ENCODE data around the gene NT5C3B. TPM values are rescaled to one million over a fixed set of nuclear protein-coding genes. Genes with fewer than 3 reads are reported as not detected.

The NT5C3B gene
- total RNA-seq, result 54.1 and 80.7 TPM in 2 replicates

GRCh38 chr17:41835800-41836549 is at the start of gene NT5C3B:
Gene NT5C3B (minus strand): TSS chr17:41836232. CDS start chr17:41836193, 39 bp downstream.

DNA sequence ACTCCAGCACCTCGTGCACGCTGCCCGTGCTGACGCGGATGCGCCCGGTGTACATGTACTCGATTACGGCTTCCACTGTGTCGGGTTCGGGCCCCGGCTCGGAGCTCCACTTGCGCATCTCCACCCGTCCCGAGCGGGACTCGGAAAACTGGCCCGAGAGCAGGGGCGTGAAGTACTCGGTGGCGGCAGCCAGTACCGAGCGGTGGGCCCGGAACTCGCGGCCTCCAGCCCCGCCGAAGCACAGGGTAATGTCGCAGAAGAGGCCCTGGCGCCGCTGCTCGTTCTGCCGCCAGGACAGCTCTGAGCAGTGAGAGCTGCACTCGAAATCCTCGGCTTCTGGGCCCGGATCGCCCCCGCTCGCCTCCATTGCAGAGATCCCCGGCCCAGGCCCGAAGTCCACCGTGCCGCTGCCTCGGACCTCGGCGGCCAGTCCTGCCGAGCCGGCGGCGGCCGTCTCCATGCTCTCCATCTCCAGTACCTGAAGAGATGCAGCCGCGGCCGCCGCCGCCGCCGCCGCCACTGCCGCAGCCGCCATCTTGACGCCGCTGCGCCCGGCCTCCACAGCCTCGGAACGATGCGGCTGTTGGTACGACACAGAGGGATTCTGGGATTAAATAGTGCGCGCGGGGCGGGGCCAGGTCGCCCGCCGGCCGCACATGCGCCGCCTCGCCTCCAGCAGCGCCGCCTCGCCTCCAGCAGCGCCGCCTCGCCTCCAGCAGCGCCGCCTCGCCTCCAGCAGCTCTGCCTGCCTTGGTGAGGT is 29.0 kb upstream of the NT5C3B start, which contains the start of gene KLHL11:
KLHL11 (minus strand) TSS at position 588 of the 760 bp plus-strand sequence; CDS start at position 535, 53 bp downstream.

GRCh38 chr17:41837761-41838538 is 1.9 kb upstream of the NT5C3B start, which contains the start of gene KLHL10:
Gene KLHL10 (plus strand): TSS chr17:41837825. CDS start chr17:41837933, 108 bp downstream.

GRCh38 chr17:41812381-41813151 is 23.5 kb downstream of the NT5C3B start, which contains the start of gene FKBP10:
Gene FKBP10 (plus strand): TSS chr17:41813004. CDS start chr17:41813035, 31 bp downstream.

GRCh38 chr17:41811549-41812380 is 24.3 kb downstream of the NT5C3B start, which contains the start of gene P3H4:
Gene P3H4 (minus strand): TSS chr17:41811949. CDS start chr17:41811915, 34 bp downstream.

DNA sequence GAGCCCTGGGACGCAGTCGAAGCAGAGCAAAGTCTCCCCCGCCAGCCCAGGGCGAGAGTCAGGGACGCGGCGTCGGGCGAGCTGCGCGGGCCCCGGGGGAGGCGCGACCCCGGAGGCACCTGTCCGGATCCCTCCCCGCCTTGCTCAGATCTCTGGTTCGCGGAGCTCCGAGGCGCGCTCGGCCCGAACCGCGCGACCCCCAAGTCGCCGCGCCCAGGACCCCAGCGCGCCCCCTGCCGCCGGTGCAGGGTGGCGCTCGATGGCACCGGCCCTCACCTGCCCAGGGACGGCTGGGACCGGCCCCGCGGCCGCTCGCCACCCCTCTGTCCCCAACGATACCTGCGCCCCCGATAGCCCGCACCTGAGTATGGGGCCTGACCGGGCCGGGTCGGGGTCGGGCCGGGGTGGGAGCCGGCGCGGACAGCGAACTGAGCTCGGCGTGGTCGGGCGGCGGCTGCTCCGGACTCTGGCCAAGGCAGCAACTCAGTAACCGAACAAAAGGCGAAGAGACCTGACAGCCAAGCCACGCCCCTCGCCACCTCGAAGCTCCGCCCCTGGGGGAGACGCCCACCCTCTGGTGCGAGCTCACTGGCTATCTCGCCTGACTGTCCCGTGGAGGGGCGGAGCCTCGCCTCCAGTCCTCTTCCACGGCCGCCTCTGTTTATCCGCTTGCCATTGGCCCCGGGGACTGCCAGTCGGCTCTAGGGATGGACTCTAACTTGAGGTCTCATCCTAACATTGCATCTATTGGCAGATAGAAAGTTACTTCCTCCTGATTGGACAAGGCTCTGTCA is 49.6 kb downstream of the NT5C3B start, which contains the start of gene JUP:
JUP (minus strand) TSS at position 485 of the 794 bp plus-strand sequence. CDS start 14,857 bp downstream, outside the sequence.

Other genes with a start within 250 kb of the NT5C3B start
- 0.17 and 3.1 TPM in 2 replicates for gene KRT14, start 249.3 kb downstream of the NT5C3B start, total RNA-seq
- 0.17 TPM in 1 of 2 replicates, not detected in the other for gene KRT16, start 223.5 kb downstream of the NT5C3B start, total RNA-seq
- gene KRT17, start 211.7 kb downstream of the NT5C3B start, total RNA-seq, result 1.5 and 15.1 TPM in 2 replicates
- gene EIF1, start 147.3 kb downstream of the NT5C3B start, total RNA-seq, result 82.5 and 236 TPM in 2 replicates
- gene GAST, start 123.9 kb downstream of the NT5C3B start, total RNA-seq, result not detected in 2 replicates
- under 0.01 and 0.17 TPM in 2 replicates for gene HAP1, start 101.6 kb downstream of the NT5C3B start, total RNA-seq
- gene JUP, start 49.5 kb downstream of the NT5C3B start, total RNA-seq, result 5.3 and 5.4 TPM in 2 replicates
- 41.6 and 64.2 TPM in 2 replicates for gene P3H4, start 24.3 kb downstream of the NT5C3B start, total RNA-seq
- 407 and 587 TPM in 2 replicates for gene FKBP10, start 23.2 kb downstream of the NT5C3B start, total RNA-seq
- 0.17 and 0.29 TPM in 2 replicates for gene KLHL10, start 1.6 kb upstream of the NT5C3B start, total RNA-seq
- 28.7 and 33.2 TPM in 2 replicates for gene KLHL11, start 29.2 kb upstream of the NT5C3B start, total RNA-seq
- 171 and 230 TPM in 2 replicates for gene ACLY, start 82.7 kb upstream of the NT5C3B start, total RNA-seq
- gene ODAD4, start 94.4 kb upstream of the NT5C3B start, total RNA-seq, result 0.33 and 1.3 TPM in 2 replicates
- gene CNP, start 130.6 kb upstream of the NT5C3B start, total RNA-seq, result 63.4 and 90.5 TPM in 2 replicates
- 52.6 and 72.0 TPM in 2 replicates for gene DNAJC7, start 181.2 kb upstream of the NT5C3B start, total RNA-seq
- gene NKIRAS2, start 183.9 kb upstream of the NT5C3B start, total RNA-seq, result 16.3 and 30.4 TPM in 2 replicates
- gene C17orf113, start 214.4 kb upstream of the NT5C3B start, total RNA-seq, result 0.15 and 0.17 TPM in 2 replicates

All from smooth muscle cell of trachea (primary cell).